Adipocyte (in vitro differentiated cells): ENCODE results near the gene ALPP.
"Not testable (repeated sequence)": the region's sequence is repeated elsewhere in the genome, so short reads cannot be mapped to it uniquely, and the experiment has no call there.

Source experiments
- DNase-seq: peaks from one replicate; pipeline ENCODE4 v3.0.0-alpha.2; 2015; ENCODE audit warnings: low read depth
- H3K27me3 ChIP-seq: replicated peaks from 2 replicates; pipeline ENCODE4 v1.7.0; 2013; ENCODE audit warnings: mild to moderate bottlenecking, low read length, moderate library complexity; ENCODE audit not compliant: control insufficient read depth, insufficient read depth
- H3K36me3 ChIP-seq: 2 replicates; pipeline ENCODE4 v1.7.0; 2013; ENCODE audit warnings: low read length, mild to moderate bottlenecking, moderate library complexity; ENCODE audit not compliant: control insufficient read depth, insufficient read depth, severe bottlenecking
- H3K4me1 ChIP-seq: 2 replicates; pipeline ENCODE4 v1.7.0; 2013; ENCODE audit warnings: mild to moderate bottlenecking, low read length, moderate library complexity; ENCODE audit not compliant: control insufficient read depth, insufficient read depth
- H3K4me3 ChIP-seq: 2 replicates; pipeline ENCODE4 v1.7.0; 2013; ENCODE audit warnings: mild to moderate bottlenecking, low read length, moderate library complexity
- H3K9ac ChIP-seq: 2 replicates; pipeline ENCODE4 v1.7.0; 2013; ENCODE audit warnings: mild to moderate bottlenecking, low read length, moderate library complexity
- H3K9me3 ChIP-seq: 2 replicates; pipeline ENCODE4 v1.7.0; 2013; ENCODE audit warnings: mild to moderate bottlenecking, low read length, moderate library complexity; ENCODE audit not compliant: control insufficient read depth

ALPP gene

GRCh38 chr2:232367016-232367415 lies 11.5 kb upstream of the ALPP start:
- no peak overlapping the region for H3K9ac ChIP-seq
- H3K4me1 ChIP-seq: peaks cover 4% of the 10 kb centered on the region
- no peak for DNase-seq
- H3K27me3 ChIP-seq: peaks cover 13% of the 10 kb centered on the region
- H3K4me3 ChIP-seq: no peak overlapping the region
- H3K36me3 ChIP-seq: no peaks in the 10 kb centered on the region
- no peaks in the 10 kb centered on the region for H3K9me3 ChIP-seq

DNA sequence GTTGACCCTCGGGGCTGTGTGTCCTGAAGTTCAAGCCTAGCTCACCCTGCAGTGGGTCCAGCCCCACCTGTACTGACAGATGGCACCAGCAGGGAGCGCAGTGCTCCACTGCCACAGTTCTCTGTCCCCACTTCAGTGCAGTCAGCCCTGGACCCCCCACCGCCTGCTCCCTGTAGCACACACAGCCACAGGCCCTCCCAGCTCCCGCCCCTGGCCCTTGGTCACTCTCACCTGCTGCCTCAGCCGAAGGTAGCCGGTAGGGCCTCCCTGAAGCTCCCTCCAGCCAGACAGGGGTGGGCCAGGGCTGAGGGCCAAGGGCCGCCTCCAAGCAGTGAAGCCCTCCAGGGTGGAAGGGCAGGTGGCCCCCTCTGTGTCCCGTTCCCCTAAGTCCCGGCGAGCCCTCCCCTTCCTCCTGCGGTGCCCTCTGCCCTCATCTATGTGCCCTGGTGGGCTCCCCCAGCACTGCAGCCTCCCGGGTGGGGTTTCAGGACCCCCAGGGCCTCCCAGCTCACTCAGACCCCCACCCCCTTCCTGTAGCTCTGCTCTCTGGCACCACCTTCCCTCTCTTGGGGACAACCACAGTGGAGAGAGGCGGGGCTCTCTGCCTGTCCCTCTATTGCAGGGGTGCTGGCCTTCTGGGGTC lies 10.8 kb upstream of the ALPP start:
- Histone ChIP-seq H3K4me1 (peaks cover 4% of the 10 kb centered on the region), H3K27me3 (peaks cover 13% of the 10 kb centered on the region), H3K4me3 (no peak overlapping the region), H3K9me3 (no peaks in the 10 kb centered on the region), H3K9ac (no peak overlapping the region), H3K36me3 (no peaks in the 10 kb centered on the region)
- no peak for DNase-seq

DNA sequence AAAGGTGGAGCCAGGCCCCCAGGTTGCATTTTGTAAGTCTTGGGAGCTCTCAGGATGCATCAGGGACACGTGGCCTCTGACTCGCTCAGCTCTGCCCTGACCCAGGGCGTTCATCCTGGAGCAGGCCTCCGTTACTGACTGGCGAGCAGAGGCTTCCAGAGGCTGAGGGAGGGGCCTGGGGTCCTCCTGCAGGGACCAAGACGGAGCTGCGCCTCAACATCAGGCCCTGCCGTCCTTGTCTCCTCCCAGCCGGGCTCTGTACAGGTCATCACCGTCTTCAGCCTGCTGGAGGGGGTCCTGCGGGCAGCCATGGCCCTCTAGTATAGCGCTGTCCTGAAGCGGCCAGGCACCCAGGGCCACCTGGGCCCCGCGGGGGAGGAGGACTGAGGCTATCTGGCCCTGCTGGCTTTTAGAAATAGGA lies 10.2 kb upstream of the ALPP start:
- Histone ChIP-seq H3K36me3 (no peaks in the 10 kb centered on the region), H3K4me3 (no peak overlapping the region), H3K9ac (no peak overlapping the region), H3K9me3 (no peaks in the 10 kb centered on the region), H3K27me3 (peaks cover 13% of the 10 kb centered on the region), H3K4me1 (peaks cover 4% of the 10 kb centered on the region)
- DNase-seq: no peak

GRCh38 chr2:232369126-232369951 lies 9.2 kb upstream of the ALPP start:
- H3K36me3 ChIP-seq: no peaks in the 10 kb centered on the region
- no peak overlapping the region for H3K9ac ChIP-seq
- no peaks in the 10 kb centered on the region for H3K4me1 ChIP-seq
- no peaks in the 10 kb centered on the region for H3K9me3 ChIP-seq
- H3K4me3 ChIP-seq: no peak overlapping the region
- DNase-seq: no peak
- H3K27me3 ChIP-seq: peaks cover 13% of the 10 kb centered on the region

DNA sequence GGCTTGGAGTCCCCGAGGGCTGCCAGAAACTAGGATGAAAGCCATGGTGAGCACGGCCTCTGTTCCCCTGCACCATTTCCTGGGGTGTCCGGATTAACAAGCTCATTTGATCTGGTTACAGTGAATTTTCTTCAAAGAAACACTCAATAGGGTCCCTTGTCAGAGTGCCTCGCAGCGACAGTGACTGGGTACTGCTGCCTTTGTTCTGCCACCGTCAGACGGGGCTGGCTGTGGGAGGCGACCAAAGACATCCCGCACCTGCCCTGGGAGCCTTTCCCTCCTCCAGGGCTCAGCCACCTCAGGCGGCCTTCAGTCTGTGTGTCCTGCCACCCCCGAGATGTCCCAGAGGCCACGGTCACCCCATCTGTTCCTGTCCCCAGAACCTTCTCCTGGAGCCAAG lies 8.5 kb upstream of the ALPP start:
- not testable (repeated sequence) for DNase-seq, H3K9ac ChIP-seq, H3K4me1 ChIP-seq, H3K4me3 ChIP-seq, H3K9me3 ChIP-seq, H3K36me3 ChIP-seq
- H3K27me3 ChIP-seq: peaks cover 18% of the 10 kb centered on the region

DNA sequence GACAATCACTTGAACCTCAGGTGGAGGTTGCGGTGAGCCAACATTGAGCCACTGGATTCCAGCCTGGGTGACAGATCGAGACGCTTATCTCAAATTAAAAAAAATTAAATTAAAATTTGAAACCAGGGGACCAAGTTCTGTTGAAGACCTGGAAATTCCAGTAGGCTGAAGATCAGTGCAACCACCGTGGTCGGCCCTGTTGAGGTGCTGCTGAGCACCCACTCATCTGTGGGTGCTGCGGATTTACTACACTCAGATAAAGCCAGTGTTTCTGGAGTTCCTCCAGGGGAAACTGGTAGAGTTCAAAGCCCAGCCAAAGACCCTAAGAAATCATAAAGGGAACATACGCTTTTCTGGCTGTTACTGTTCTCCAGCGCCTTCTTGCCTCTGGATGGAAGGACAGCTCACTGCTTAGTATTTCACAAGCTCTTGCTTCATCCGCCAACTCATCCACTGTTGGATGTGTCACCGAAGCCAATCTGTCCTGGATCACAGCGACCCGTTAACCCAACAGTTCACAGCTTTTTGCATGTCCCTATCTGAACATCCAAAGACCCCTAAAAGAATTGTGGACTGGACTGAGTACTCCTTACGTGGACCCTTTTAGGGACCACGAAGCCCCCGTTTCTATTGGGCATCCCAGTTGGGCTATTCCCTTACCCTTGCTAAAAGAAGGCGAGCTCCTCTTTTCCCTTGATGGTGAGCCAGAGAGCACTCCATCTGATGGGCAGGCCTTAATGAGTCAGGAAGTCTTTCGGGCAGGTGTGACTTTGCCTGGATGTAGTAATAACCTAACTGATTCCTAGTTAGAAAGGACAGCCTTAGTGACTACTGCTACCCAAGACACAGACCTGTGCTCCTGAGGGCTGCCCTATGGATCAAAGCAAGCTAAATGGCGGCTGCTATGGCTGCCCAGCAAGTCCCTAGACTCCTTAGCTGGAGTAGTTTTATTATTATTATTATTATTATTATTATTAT lies 6.0 kb upstream of the ALPP start:
- H3K36me3 ChIP-seq: no peaks in the 10 kb centered on the region
- H3K4me1 ChIP-seq: no peaks in the 10 kb centered on the region
- peak; percentile 10 for DNase-seq
- H3K9ac ChIP-seq: no peak overlapping the region
- H3K27me3 ChIP-seq: peaks cover 32% of the 10 kb centered on the region
- H3K4me3 ChIP-seq: no peak overlapping the region
- no peaks in the 10 kb centered on the region for H3K9me3 ChIP-seq

GRCh38 chr2:232374356-232374755 lies 4.2 kb upstream of the ALPP start:
- H3K9ac ChIP-seq: no peak overlapping the region
- no peaks in the 10 kb centered on the region for H3K36me3 ChIP-seq
- H3K9me3 ChIP-seq: no peaks in the 10 kb centered on the region
- no peak overlapping the region for H3K4me3 ChIP-seq
- DNase-seq: no peak
- H3K4me1 ChIP-seq: no peaks in the 10 kb centered on the region
- peaks cover 33% of the 10 kb centered on the region for H3K27me3 ChIP-seq

- Histone ChIP-seq H3K4me1 (no peaks in the 10 kb centered on the region), H3K36me3 (no peaks in the 10 kb centered on the region), H3K27me3 (peaks cover 31% of the 10 kb centered on the region), H3K4me3 (no peak overlapping the region), H3K9ac (no peak overlapping the region), H3K9me3 (no peaks in the 10 kb centered on the region)
- no peak for DNase-seq
Measured at GRCh38 chr2:232375164-232375563, 3.4 kb upstream of the ALPP start.

DNA sequence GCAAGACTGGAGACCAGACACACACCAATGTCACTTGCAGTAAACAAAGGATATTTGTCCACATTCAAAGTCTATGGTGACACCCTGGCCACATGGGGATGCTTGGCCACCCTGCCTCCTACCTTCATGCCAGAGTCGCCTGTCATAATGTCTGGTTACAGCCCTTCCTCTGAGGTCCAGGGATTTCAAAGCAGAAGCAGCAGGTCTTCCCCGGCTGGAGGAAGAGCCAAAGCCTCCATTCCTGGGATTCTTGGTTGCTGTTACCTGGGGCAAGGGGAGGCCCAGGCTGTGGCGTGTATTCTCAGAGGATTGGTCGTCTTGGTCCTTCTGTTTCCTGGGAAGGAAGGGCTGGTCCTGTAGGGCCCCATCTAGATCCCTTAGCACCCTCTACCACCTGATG lies 2.3 kb upstream of the ALPP start:
- no peaks in the 10 kb centered on the region for H3K9me3 ChIP-seq
- no peaks in the 10 kb centered on the region for H3K36me3 ChIP-seq
- H3K4me3 ChIP-seq: no peak overlapping the region
- H3K9ac ChIP-seq: no peak overlapping the region
- H3K27me3 ChIP-seq: peaks cover 31% of the 10 kb centered on the region
- DNase-seq: no peak
- H3K4me1 ChIP-seq: no peaks in the 10 kb centered on the region

DNA sequence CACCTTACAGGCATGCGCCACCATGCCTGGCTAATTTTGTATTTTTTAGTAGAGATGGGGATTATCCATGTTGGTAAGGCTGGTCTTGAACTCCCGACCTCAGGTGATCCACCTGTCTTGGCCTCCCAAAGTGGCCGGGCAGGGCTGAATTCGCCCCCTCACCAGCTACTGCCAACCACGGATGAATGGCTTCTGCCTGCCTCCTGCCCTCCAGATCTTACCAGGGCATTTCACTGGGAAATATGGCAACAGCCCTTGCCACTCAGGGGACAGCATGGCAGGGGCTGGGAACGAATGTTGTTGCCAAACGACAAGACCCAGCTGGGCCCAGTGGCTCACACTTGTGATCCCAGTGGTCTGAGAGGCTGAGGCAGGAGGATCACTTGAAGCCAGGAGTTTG lies 1.8 kb upstream of the ALPP start:
- H3K36me3 ChIP-seq: no peaks in the 10 kb centered on the region
- H3K9ac ChIP-seq: no peak overlapping the region
- no peaks in the 10 kb centered on the region for H3K9me3 ChIP-seq
- H3K27me3 ChIP-seq: peaks cover 33% of the 10 kb centered on the region
- no peak for DNase-seq
- no peak overlapping the region for H3K4me3 ChIP-seq
- no peaks in the 10 kb centered on the region for H3K4me1 ChIP-seq

GRCh38 chr2:232377319-232377718 lies 1.2 kb upstream of the ALPP start:
- no peaks in the 10 kb centered on the region for H3K4me1 ChIP-seq
- H3K9ac ChIP-seq: no peak overlapping the region
- no peak overlapping the region for H3K4me3 ChIP-seq
- no peaks in the 10 kb centered on the region for H3K36me3 ChIP-seq
- H3K9me3 ChIP-seq: no peaks in the 10 kb centered on the region
- no peak for DNase-seq
- peaks cover 39% of the 10 kb centered on the region for H3K27me3 ChIP-seq
